GM18858 (cell line): ENCODE measurements around the gene NPDC1.

Experiments used
- ATAC-seq: cut with Tn5 transposase; IDR thresholded peaks from one replicate; pipeline ENCODE4 v1.9.1; 2021; ENCODE audit not compliant: unreplicated experiment

NPDC1 gene

GRCh38 chr9:137057545-137057944 lies 11.6 kb upstream of the NPDC1 start:
- ATAC-seq: no peak

- ATAC-seq: no peak
Observed at GRCh38 chr9:137056739-137057415, 10.9 kb upstream of the NPDC1 start.

GRCh38 chr9:137055385-137056364 lies 9.7 kb upstream of the NPDC1 start:
- ATAC-seq: no peak

- no peak for ATAC-seq
Observed at GRCh38 chr9:137054932-137055384, 9.0 kb upstream of the NPDC1 start.

GRCh38 chr9:137053944-137054931 lies 8.3 kb upstream of the NPDC1 start, which contains the start of gene ENTPD2:
ENTPD2 (minus strand) TSS chr9:137054061; CDS start chr9:137053997, 64 bp downstream.
- no peak for ATAC-seq

GRCh38 chr9:137052998-137053943 lies 7.3 kb upstream of the NPDC1 start:
- no peak for ATAC-seq

- no peak for ATAC-seq
Observed at GRCh38 chr9:137052293-137052692, 6.3 kb upstream of the NPDC1 start.

GRCh38 chr9:137051145-137051724 lies 5.3 kb upstream of the NPDC1 start:
- ATAC-seq: no peak

GRCh38 chr9:137050570-137050969 lies 4.6 kb upstream of the NPDC1 start:
- ATAC-seq: no peak

- ATAC-seq: no peak
Observed at GRCh38 chr9:137049544-137050449, 3.8 kb upstream of the NPDC1 start.

GRCh38 chr9:137048655-137049543 lies 2.9 kb upstream of the NPDC1 start:
- no peak for ATAC-seq

GRCh38 chr9:137045294-137046087 lies 486 bp downstream of the NPDC1 start:
- no peak for ATAC-seq

- no peak for ATAC-seq
Observed at GRCh38 chr9:137044502-137045177, 1.3 kb downstream of the NPDC1 start.

GRCh38 chr9:137044037-137044436 lies 1.9 kb downstream of the NPDC1 start:
- ATAC-seq: no peak

GRCh38 chr9:137042751-137043727 lies 2.9 kb downstream of the NPDC1 start:
- no peak for ATAC-seq
